ENCODE data around the gene ABI3.

GRCh38 chr17:49203796-49204195 lies 6.7 kb upstream of the ABI3 start:
- TF ChIP-seq, protein P1, sequence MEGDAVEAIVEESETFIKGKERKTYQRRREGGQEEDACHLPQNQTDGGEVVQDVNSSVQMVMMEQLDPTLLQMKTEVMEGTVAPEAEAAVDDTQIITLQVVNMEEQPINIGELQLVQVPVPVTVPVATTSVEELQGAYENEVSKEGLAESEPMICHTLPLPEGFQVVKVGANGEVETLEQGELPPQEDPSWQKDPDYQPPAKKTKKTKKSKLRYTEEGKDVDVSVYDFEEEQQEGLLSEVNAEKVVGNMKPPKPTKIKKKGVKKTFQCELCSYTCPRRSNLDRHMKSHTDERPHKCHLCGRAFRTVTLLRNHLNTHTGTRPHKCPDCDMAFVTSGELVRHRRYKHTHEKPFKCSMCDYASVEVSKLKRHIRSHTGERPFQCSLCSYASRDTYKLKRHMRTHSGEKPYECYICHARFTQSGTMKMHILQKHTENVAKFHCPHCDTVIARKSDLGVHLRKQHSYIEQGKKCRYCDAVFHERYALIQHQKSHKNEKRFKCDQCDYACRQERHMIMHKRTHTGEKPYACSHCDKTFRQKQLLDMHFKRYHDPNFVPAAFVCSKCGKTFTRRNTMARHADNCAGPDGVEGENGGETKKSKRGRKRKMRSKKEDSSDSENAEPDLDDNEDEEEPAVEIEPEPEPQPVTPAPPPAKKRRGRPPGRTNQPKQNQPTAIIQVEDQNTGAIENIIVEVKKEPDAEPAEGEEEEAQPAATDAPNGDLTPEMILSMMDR (IDR thresholded peaks at IDR 0.05; ENCODE audit: insufficient read depth, low read length) = no peak
- TF ChIP-seq POLR2AphosphoS5 (IDR thresholded peaks at IDR 0.05; ENCODE audit: low read depth) = no peak
- no peak for TF ChIP-seq GABPA (IDR thresholded peaks at IDR 0.05; ENCODE audit: low read depth)
- TF ChIP-seq REST (IDR thresholded peaks at IDR 0.05; ENCODE audit: insufficient replicate concordance, low read depth) = no peak
